ENCODE data around the gene QARS1.

Gene QARS1

GRCh38 chr3:49104427-49105291 lies at the start of gene QARS1:
Gene QARS1 (minus strand): TSS chr3:49104757. CDS start chr3:49104733, 24 bp downstream.
- TF ChIP-seq CTCF (IDR thresholded peaks at IDR 0.05; ENCODE audit: borderline replicate concordance, control extremely low read depth, extremely low read depth, insufficient read depth, missing control alignments), result no peak
- peak; percentile 97 for DNase-seq (ENCODE audit: low spot score)

GRCh38 chr3:49153349-49153912 lies 48.9 kb upstream of the QARS1 start:
- DNase-seq (ENCODE audit: low spot score), result no peak
- TF ChIP-seq CTCF (IDR thresholded peaks at IDR 0.05; ENCODE audit: borderline replicate concordance, control extremely low read depth, extremely low read depth, insufficient read depth, missing control alignments), result no peak
- in situ Hi-C loops (cut with MboI; ENCODE audit: low sequenced_read_pairs, unreplicated experiment), result loop anchor here (25.0 kb wide), 1 partner anchor 284 kb away; the partner anchor contains the start of gene NICN1

More at GRCh38 chr3:49104427-49105291, at the start of gene QARS1:
- in situ Hi-C loops (cut with MboI; ENCODE audit: low sequenced_read_pairs, unreplicated experiment), result no loop called here

GRCh38 chr3:49151610-49152009 lies 47.1 kb upstream of the QARS1 start:
- no peak for DNase-seq (ENCODE audit: low spot score)
- in situ Hi-C loops (cut with MboI; ENCODE audit: low sequenced_read_pairs, unreplicated experiment), result loop anchor here (25.0 kb wide), 1 partner anchor 286 kb away; the partner anchor contains the start of gene NICN1
- no peak for TF ChIP-seq CTCF (IDR thresholded peaks at IDR 0.05; ENCODE audit: borderline replicate concordance, control extremely low read depth, extremely low read depth, insufficient read depth, missing control alignments)

GRCh38 chr3:49148159-49148558 lies 43.6 kb upstream of the QARS1 start:
- DNase-seq (ENCODE audit: low spot score), result no peak
- in situ Hi-C loops (cut with MboI; ENCODE audit: low sequenced_read_pairs, unreplicated experiment), result no loop called here
- no peak for TF ChIP-seq CTCF (IDR thresholded peaks at IDR 0.05; ENCODE audit: borderline replicate concordance, control extremely low read depth, extremely low read depth, insufficient read depth, missing control alignments)

- TF ChIP-seq CTCF (IDR thresholded peaks at IDR 0.05; ENCODE audit: borderline replicate concordance, control extremely low read depth, extremely low read depth, insufficient read depth, missing control alignments), result no peak
- no peak for DNase-seq (ENCODE audit: low spot score)
- in situ Hi-C loops (cut with MboI; ENCODE audit: low sequenced_read_pairs, unreplicated experiment), result no loop called here
Measured at GRCh38 chr3:49140080-49140479, 35.5 kb upstream of the QARS1 start.

- TF ChIP-seq CTCF (IDR thresholded peaks at IDR 0.05; ENCODE audit: borderline replicate concordance, control extremely low read depth, extremely low read depth, insufficient read depth, missing control alignments), result no peak
- in situ Hi-C loops (cut with MboI; ENCODE audit: low sequenced_read_pairs, unreplicated experiment), result no loop called here
- no peak for DNase-seq (ENCODE audit: low spot score)
Measured at GRCh38 chr3:49135499-49135898, 30.9 kb upstream of the QARS1 start.

Data from GM13976 (cell line).